ENCODE results near the gene DDX10. TPM values are rescaled to one million over a fixed set of nuclear protein-coding genes. Genes with fewer than 3 reads are reported as not detected.

DDX10 gene
- polyA plus RNA-seq, 1 donor from 2014 or later: 15.9 TPM

DNA sequence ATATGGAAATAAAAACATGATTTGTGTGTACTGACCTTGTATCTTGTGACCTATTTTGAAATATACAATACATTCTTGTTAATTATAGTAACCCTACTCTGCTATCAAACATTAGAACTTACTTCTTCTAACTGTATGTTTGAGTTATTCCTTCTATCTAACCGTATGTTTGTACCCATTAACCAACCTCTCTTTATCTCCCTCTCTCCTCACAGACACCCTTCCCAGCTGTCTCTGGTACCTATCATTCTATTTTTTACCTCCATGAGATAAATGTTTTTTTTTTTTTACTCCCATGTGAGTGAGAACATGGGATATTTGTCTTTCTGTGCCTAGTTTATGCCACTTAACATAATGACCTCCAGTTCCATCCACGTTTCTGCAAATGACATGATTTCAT is 128.7 kb downstream of the DDX10 start:
- Histone ChIP-seq H3K9ac (ENCODE audit: low read length) (no peak overlapping the region), H3F3A (ENCODE audit: insufficient read depth, low read length, poor library complexity, severe bottlenecking) (no peaks in the 10 kb centered on the region)
- no peak for TF ChIP-seq TAF1 (IDR thresholded peaks at IDR 0.05; ENCODE audit: low read depth)
- no peak for TF ChIP-seq EP300 (conservative IDR thresholded peaks at IDR 0.05; ENCODE audit: poor library complexity, severe bottlenecking)
- TF ChIP-seq SMC3 (conservative IDR thresholded peaks at IDR 0.05; ENCODE audit: poor library complexity): no peak
- TF ChIP-seq MXI1 (conservative IDR thresholded peaks at IDR 0.05; ENCODE audit: poor library complexity, severe bottlenecking): no peak
- no peak for TF ChIP-seq EZH2 (IDR thresholded peaks at IDR 0.05; ENCODE audit: borderline replicate concordance, insufficient read depth, low read length, poor library complexity, severe bottlenecking)
- TF ChIP-seq, protein P1, sequence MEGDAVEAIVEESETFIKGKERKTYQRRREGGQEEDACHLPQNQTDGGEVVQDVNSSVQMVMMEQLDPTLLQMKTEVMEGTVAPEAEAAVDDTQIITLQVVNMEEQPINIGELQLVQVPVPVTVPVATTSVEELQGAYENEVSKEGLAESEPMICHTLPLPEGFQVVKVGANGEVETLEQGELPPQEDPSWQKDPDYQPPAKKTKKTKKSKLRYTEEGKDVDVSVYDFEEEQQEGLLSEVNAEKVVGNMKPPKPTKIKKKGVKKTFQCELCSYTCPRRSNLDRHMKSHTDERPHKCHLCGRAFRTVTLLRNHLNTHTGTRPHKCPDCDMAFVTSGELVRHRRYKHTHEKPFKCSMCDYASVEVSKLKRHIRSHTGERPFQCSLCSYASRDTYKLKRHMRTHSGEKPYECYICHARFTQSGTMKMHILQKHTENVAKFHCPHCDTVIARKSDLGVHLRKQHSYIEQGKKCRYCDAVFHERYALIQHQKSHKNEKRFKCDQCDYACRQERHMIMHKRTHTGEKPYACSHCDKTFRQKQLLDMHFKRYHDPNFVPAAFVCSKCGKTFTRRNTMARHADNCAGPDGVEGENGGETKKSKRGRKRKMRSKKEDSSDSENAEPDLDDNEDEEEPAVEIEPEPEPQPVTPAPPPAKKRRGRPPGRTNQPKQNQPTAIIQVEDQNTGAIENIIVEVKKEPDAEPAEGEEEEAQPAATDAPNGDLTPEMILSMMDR (IDR thresholded peaks at IDR 0.05; ENCODE audit: poor library complexity, severe bottlenecking): no peak
- TF ChIP-seq POLR2AphosphoS5 (IDR thresholded peaks at IDR 0.05): no peak
- TF ChIP-seq, protein P2, sequence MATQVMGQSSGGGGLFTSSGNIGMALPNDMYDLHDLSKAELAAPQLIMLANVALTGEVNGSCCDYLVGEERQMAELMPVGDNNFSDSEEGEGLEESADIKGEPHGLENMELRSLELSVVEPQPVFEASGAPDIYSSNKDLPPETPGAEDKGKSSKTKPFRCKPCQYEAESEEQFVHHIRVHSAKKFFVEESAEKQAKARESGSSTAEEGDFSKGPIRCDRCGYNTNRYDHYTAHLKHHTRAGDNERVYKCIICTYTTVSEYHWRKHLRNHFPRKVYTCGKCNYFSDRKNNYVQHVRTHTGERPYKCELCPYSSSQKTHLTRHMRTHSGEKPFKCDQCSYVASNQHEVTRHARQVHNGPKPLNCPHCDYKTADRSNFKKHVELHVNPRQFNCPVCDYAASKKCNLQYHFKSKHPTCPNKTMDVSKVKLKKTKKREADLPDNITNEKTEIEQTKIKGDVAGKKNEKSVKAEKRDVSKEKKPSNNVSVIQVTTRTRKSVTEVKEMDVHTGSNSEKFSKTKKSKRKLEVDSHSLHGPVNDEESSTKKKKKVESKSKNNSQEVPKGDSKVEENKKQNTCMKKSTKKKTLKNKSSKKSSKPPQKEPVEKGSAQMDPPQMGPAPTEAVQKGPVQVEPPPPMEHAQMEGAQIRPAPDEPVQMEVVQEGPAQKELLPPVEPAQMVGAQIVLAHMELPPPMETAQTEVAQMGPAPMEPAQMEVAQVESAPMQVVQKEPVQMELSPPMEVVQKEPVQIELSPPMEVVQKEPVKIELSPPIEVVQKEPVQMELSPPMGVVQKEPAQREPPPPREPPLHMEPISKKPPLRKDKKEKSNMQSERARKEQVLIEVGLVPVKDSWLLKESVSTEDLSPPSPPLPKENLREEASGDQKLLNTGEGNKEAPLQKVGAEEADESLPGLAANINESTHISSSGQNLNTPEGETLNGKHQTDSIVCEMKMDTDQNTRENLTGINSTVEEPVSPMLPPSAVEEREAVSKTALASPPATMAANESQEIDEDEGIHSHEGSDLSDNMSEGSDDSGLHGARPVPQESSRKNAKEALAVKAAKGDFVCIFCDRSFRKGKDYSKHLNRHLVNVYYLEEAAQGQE (IDR thresholded peaks at IDR 0.05; ENCODE audit: borderline replicate concordance): no peak
- TF ChIP-seq RAD21 (conservative IDR thresholded peaks at IDR 0.05): no peak

GRCh38 chr11:108796551-108796950 is 131.7 kb downstream of the DDX10 start:
- Histone ChIP-seq H3K79me2 (replicated peaks; ENCODE audit: insufficient read depth, low read length) (no peaks in the 10 kb centered on the region), H3K9ac (ENCODE audit: low read length) (no peak overlapping the region), H3K27me3 (ENCODE audit: insufficient read depth, low read depth, low read length) (no peaks in the 10 kb centered on the region), H3K27ac (ENCODE audit: low read length) (no peak overlapping the region), H3K9me2 (ENCODE audit: insufficient read depth, low read length) (no peaks in the 10 kb centered on the region), H4K20me1 (ENCODE audit: insufficient read depth) (no peaks in the 10 kb centered on the region), H3K4me3 (ENCODE audit: low read length) (no peak overlapping the region), H3F3A (ENCODE audit: insufficient read depth, low read length, poor library complexity, severe bottlenecking) (no peaks in the 10 kb centered on the region), H3K9me3 (ENCODE audit: low read length) (no peaks in the 10 kb centered on the region), H2AFZ (ENCODE audit: low read depth, low read length) (no peak overlapping the region), H3K4me2 (ENCODE audit: low read length) (no peak overlapping the region), H3K36me3 (ENCODE audit: insufficient read depth, low read length) (no peaks in the 10 kb centered on the region)
- TF ChIP-seq EZH2 (IDR thresholded peaks at IDR 0.05; ENCODE audit: borderline replicate concordance, insufficient read depth, low read length, poor library complexity, severe bottlenecking): no peak
- TF ChIP-seq, protein P1 (IDR thresholded peaks at IDR 0.05; ENCODE audit: poor library complexity, severe bottlenecking): no peak
- TF ChIP-seq RAD21 (conservative IDR thresholded peaks at IDR 0.05): no peak
- TF ChIP-seq MXI1 (conservative IDR thresholded peaks at IDR 0.05; ENCODE audit: poor library complexity, severe bottlenecking): no peak
- TF ChIP-seq SMC3 (conservative IDR thresholded peaks at IDR 0.05; ENCODE audit: poor library complexity): no peak
- no peak for TF ChIP-seq TAF1 (IDR thresholded peaks at IDR 0.05; ENCODE audit: low read depth)
- no peak for TF ChIP-seq EP300 (conservative IDR thresholded peaks at IDR 0.05; ENCODE audit: poor library complexity, severe bottlenecking)
- TF ChIP-seq POLR2AphosphoS5 (IDR thresholded peaks at IDR 0.05): no peak
- TF ChIP-seq, protein P2 (IDR thresholded peaks at IDR 0.05; ENCODE audit: borderline replicate concordance): no peak

More for the DNA sequence above, 128.7 kb downstream of the DDX10 start:
- Histone ChIP-seq H4K20me1 (ENCODE audit: insufficient read depth) (no peaks in the 10 kb centered on the region), H2AFZ (ENCODE audit: low read depth, low read length) (no peak overlapping the region), H3K4me3 (ENCODE audit: low read length) (no peak overlapping the region), H3K27ac (ENCODE audit: low read length) (no peak overlapping the region), H3K27me3 (ENCODE audit: insufficient read depth, low read depth, low read length) (no peaks in the 10 kb centered on the region), H3K4me2 (ENCODE audit: low read length) (no peak overlapping the region), H3K36me3 (ENCODE audit: insufficient read depth, low read length) (no peaks in the 10 kb centered on the region), H3K9me2 (ENCODE audit: insufficient read depth, low read length) (no peaks in the 10 kb centered on the region), H3K79me2 (replicated peaks; ENCODE audit: insufficient read depth, low read length) (no peaks in the 10 kb centered on the region), H3K9me3 (ENCODE audit: low read length) (no peaks in the 10 kb centered on the region)
